IPS-15b (cell line): Measurements from ENCODE around the gene EGLN1.
A peak's percentile ranks its signal among the peaks of the same experiment; 100 is the strongest.
"Not testable (repeated sequence)": the region's sequence is repeated elsewhere in the genome, so short reads cannot be mapped to it uniquely, and the experiment has no call there.

Experiments used
- H3K27me3 ChIP-seq: one replicate; pipeline ENCODE4 v1.6.1; 2013; ENCODE audit warnings: low read length; ENCODE audit not compliant: control insufficient read depth, insufficient read depth
- H3K36me3 ChIP-seq: one replicate; pipeline ENCODE4 v1.6.1; 2013; ENCODE audit warnings: low read length; ENCODE audit not compliant: control insufficient read depth, insufficient read depth
- H3K4me1 ChIP-seq: one replicate; pipeline ENCODE4 v1.6.1; 2013; ENCODE audit warnings: mild to moderate bottlenecking, low read length; ENCODE audit not compliant: control insufficient read depth, insufficient read depth
- H3K4me3 ChIP-seq: one replicate; pipeline ENCODE4 v1.5.1; 2013; ENCODE audit warnings: low read depth, low read length
- H3K9ac ChIP-seq: one replicate; pipeline ENCODE4 v1.6.1; 2013; ENCODE audit warnings: low read depth, mild to moderate bottlenecking, low read length
- H3K9me3 ChIP-seq: one replicate; pipeline ENCODE4 v1.6.1; 2013; ENCODE audit warnings: mild to moderate bottlenecking, low read length; ENCODE audit not compliant: control insufficient read depth, insufficient read depth

EGLN1 gene

DNA sequence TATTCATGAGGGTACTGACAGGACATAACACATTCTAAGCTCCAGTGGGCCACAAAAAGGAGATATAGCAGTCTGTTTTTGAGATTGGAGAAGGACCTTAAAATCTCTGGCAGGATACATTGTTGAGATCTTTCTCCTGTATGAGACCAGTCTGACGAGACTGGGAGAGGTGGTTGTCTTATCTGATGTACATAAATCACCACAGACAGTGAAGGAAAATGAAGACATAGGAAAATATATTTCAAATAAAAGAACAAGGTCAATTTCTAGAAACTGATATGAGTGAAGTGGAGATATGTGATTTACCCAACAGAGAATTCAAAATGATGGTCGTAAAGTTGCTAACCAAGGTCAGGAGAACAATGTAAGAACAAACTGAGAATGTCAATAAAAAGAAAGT lies 21.3 kb upstream of the EGLN1 start:
- Histone ChIP-seq H3K36me3 (no peaks in the 10 kb centered on the region), H3K9me3 (no peaks in the 10 kb centered on the region), H3K27me3 (no peaks in the 10 kb centered on the region), H3K4me1 (no peaks in the 10 kb centered on the region), H3K9ac (no peak overlapping the region), H3K4me3 (no peak overlapping the region)

DNA sequence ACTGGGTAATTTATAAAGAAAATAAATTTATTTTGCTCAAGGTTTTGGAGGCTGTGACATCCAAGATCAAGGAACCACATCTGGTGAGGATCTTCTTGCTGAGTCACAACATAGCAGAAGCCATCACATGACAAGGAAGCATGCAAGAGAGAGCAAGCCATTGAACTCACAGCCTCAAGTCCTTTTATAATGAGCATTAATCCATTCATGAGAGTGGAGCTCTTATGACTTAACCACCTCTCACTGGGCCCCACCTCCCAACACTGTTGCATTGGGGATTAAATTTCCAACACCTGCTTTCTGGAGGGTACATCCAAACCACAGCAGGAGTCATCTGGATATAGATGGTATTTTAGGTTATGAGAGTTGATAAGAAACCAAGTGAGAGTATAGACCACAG lies 20.6 kb upstream of the EGLN1 start:
- Histone ChIP-seq H3K4me1 (no peaks in the 10 kb centered on the region), H3K36me3 (no peaks in the 10 kb centered on the region), H3K9ac (no peak overlapping the region)

DNA sequence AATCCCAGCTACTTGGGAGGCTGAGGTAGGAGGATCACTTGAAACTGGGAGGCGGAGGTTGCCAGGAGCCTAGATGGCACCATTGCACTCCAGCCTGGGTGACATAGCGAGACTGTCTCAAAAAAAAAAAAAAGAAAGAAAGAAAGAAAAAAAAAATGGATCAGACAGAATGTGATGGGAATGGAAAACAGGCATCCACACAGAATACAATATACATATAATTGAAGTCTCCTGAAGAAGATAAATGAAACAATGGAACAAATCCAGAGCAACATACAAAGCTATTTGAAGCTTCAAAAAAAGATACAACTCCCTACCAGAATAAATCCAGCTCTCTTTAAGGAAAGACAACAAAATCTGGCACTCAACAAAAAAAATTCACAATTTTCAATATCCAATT lies 10.9 kb upstream of the EGLN1 start:
- Histone ChIP-seq H3K27me3 (no peaks in the 10 kb centered on the region), H3K4me3 (no peak overlapping the region), H3K36me3 (no peaks in the 10 kb centered on the region), H3K4me1 (no peaks in the 10 kb centered on the region), H3K9me3 (no peaks in the 10 kb centered on the region), H3K9ac (no peak overlapping the region)

More for the DNA sequence above, 20.6 kb upstream of the EGLN1 start:
- no peaks in the 10 kb centered on the region for H3K27me3 ChIP-seq
- no peak overlapping the region for H3K4me3 ChIP-seq
- H3K9me3 ChIP-seq: no peaks in the 10 kb centered on the region

DNA sequence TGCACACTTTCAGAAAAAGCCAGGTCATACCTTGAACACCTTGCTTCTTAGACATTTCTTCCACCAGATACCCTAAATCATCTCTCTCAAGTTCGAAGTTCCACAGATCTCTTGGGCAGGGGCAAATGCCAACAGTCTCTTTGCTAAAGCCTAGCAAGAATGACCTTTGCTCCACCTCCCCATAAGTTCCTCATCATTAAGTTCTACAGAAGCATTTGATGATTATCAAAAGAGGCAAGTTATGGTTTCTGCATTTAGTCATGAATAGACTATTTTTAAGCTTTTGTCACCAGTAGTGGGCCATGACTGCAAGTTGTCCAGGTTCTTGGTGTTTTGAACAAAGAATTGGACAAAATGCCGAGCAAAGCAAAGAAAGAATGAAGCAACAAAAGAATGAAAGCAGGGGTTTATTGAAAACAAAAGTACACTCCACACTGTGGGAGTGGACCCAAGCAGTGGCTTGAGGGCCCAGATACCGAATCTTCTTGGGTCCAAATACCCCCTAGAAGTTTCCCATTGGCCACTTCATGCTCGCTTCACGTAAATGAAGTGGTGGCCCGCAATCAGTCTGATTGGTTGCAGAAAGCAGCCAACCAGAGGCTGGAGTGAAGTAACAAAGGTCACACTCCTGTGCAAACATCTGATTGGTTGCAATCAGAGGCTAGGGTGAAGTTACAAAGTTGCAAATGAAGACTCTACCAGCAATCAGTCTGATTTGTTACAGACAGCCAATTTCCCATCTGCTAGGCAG lies 9.8 kb upstream of the EGLN1 start:
- no peaks in the 10 kb centered on the region for H3K36me3 ChIP-seq
- no peak overlapping the region for H3K9ac ChIP-seq
- H3K4me3 ChIP-seq: no peak overlapping the region
- no peaks in the 10 kb centered on the region for H3K9me3 ChIP-seq
- H3K4me1 ChIP-seq: no peaks in the 10 kb centered on the region
- no peaks in the 10 kb centered on the region for H3K27me3 ChIP-seq

DNA sequence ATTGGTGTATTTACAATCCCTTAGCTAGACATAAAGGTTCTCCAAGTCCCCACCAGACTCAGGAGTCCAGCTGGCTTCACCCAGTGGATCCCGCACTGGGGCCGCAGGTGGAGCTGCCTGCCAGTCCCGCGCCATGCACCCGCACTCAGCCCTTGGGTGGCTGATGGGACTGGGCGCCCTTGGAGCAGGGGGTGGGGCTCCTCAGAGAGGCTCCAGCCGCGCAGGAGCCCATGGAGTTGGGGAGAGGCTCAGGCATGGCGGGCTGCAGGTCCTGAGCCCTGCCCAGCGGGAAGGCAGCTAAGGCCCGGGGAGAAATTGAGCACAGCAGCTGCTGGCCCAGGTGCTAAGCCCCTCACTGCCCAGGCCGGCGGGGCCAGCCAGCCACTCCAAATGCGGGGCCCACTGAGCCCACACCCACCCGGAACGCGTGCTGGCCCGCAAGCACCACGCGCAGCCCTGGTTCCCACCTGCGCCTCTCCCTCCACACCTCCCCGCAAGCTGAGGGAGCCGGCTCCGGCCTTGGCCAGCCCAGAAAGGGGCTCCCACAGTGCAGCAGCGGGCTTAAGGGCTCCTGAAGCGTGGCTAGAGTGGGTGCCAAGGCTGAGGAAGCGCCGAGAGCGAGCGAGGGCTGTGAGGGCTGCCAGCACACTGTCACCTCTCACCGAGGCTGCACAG lies 8.7 kb upstream of the EGLN1 start:
- H3K36me3 ChIP-seq, H3K9ac ChIP-seq, H3K4me3 ChIP-seq, H3K9me3 ChIP-seq, H3K4me1 ChIP-seq, H3K27me3 ChIP-seq: not testable (repeated sequence)

DNA sequence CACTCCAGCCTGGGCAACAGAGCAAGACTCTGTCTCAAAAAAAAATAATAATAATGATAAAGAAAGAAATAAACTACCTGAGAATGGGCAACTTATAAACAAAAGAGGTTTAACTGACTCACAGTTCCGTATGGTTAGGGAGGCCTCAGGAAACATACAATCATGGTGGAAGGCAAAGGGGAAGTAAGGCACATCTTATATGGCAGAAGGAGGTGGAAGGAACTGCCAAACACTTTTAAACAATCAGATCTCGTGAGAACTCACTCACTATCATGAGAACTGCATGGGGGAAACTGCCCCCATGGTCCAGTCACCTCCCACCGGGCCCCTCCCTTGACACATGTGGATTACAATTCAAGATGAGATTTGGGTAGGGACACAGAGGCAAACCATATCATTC lies 6.3 kb upstream of the EGLN1 start:
- H3K4me3 ChIP-seq: no peak overlapping the region
- no peaks in the 10 kb centered on the region for H3K36me3 ChIP-seq
- no peak overlapping the region for H3K9ac ChIP-seq
- H3K27me3 ChIP-seq: peaks cover 23% of the 10 kb centered on the region
- no peaks in the 10 kb centered on the region for H3K9me3 ChIP-seq
- no peaks in the 10 kb centered on the region for H3K4me1 ChIP-seq

DNA sequence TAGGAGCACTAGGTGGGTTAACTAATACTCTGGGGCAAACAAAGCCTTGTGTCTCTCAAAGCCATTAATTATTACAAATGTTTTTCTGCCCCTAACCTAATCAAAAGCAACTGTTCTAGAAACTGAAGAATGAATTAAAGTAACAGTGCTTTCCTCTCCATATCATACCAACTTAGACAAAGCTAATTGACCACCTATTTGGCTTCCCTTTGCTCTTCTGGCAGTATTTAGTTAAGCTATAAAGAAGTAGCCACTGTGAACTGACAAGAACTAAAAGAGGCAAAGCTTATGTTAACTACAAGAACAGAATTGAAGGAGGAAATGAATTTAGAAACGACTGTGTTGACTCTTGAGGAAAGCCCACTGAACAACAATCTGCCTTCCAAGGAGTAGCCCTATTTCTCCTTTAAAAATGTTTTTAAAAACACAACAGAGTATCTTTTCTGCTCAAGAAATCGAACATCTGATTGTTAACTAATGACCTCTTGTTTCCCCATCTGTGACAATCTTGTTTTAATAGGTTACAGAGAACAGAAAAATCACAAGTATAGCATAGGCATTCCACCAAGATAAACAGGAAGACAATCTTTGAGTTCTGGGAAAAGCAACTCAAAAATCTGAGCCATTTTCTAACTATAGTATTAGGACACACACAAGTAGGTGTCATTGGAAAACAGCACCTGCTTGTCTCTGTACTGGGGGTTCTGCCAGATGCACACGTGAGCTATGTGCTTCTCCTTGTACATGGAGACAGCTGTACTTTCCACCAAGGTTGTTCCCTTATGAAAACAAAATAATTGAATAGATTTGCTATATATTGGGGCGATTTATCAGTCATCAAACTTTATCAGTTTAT lies 3.1 kb upstream of the EGLN1 start:
- Histone ChIP-seq H3K9me3 (no peaks in the 10 kb centered on the region), H3K36me3 (no peaks in the 10 kb centered on the region), H3K9ac (no peak overlapping the region), H3K4me1 (peaks cover 2% of the 10 kb centered on the region), H3K27me3 (peaks cover 40% of the 10 kb centered on the region), H3K4me3 (no peak overlapping the region)

DNA sequence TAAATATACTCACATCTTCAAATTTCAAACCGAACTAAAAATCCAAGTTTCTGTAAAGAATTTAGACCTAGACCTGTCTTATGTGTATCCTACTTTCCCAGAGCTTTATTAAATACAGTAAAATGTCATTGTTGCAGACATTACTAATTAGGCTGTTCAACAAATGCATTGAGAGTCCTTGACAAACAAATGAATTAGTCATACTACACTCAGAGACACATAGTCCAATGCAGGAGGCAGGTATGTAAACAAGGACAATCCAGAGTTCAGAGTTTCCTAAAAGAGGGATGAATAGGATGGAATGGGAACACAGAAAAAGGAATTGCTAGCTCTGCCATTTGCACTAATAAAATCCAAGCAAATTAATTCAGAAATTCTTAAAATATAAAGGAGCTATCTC lies 1.6 kb upstream of the EGLN1 start:
- no peaks in the 10 kb centered on the region for H3K9me3 ChIP-seq
- peaks cover 55% of the 10 kb centered on the region for H3K27me3 ChIP-seq
- no peak overlapping the region for H3K4me3 ChIP-seq
- H3K4me1 ChIP-seq: peaks cover 2% of the 10 kb centered on the region
- H3K9ac ChIP-seq: no peak overlapping the region
- no peaks in the 10 kb centered on the region for H3K36me3 ChIP-seq

DNA sequence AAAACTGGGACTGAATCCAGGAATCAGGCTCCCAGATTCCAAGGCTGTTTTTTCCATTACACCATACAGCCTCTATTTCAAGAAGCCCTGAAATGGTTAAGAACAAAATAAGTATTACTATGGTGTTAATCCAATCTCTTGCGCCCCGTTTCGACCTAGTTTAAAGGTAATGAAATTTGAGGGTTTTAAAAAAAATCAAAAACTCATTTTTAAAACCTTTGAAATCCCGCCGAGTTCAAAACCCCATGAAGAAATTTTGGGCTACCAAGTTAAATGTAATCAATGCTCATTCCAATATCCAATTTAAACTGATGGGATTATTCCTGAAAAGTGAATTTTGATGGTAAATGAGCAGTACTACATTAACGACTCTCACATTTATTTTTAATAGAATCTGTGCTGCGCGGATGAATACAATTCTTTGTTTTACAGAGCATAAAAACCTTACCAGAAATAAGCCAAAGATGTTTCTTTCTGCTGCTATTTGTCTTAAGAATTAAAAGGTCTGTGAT lies 767 bp upstream of the EGLN1 start:
- Histone ChIP-seq H3K9me3 (no peaks in the 10 kb centered on the region), H3K36me3 (no peaks in the 10 kb centered on the region), H3K27me3 (peaks cover 61% of the 10 kb centered on the region), H3K4me1 (peaks cover 2% of the 10 kb centered on the region), H3K4me3 (peak overlapping the region; percentile 59), H3K9ac (no peak overlapping the region)

DNA sequence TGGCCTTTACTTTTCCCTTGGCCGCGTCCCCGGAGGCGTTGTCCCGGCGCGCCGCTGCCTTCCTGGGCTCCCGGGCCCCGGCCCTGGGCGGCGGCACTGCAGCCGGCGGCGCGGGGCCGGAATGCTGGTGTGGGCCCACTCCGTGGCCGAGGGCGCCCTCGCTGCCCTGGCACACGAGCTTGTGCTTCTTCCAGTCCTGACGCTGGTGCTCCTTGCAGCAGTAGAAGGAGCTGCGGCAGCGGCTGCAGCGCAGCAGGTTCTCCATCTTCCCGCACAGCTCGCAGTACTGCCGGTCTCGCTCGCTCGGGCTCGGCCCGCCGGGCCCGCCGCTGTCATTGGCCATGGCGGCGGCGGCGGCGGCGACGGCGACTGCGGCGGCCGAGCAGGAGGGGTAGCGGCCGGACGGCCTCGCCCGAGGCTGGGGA lies 529 bp downstream of the EGLN1 start:
- H3K9ac ChIP-seq: no peak overlapping the region
- H3K9me3 ChIP-seq: no peaks in the 10 kb centered on the region
- peaks cover 61% of the 10 kb centered on the region for H3K27me3 ChIP-seq
- H3K36me3 ChIP-seq: no peaks in the 10 kb centered on the region
- peak overlapping the region; percentile 61 for H3K4me3 ChIP-seq
- H3K4me1 ChIP-seq: peaks cover 2% of the 10 kb centered on the region

DNA sequence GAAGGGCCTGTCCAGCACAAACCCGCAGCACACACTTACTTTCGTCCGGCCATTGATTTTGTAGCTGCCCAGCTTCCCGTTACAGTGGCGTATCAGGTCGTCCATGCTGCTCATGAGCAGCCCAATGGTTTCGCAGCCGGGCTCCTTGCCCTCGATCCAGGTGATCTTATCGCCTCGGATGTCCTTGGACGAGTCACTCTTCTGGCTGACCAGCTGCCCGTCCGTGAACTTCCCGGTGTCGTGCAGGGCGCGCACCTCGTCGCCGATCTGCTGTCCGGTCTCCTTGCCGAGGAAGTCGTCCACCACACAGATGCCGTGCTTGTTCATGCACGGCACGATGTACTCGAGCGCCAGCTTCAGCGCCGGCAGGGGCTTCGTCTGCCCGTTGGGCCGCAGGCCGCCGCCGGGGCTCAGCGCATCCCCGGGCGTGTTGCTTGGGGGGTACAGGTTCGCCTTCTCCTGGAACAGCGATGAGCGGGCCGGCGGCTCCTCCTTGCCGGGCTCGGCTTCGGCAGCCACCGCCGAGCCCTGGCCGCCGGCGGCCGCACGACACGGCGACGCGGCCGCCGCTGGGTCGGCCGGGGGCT lies 1.0 kb downstream of the EGLN1 start:
- peaks cover 59% of the 10 kb centered on the region for H3K27me3 ChIP-seq
- no peak overlapping the region for H3K9ac ChIP-seq
- no peaks in the 10 kb centered on the region for H3K36me3 ChIP-seq
- peak overlapping the region; percentile 61 for H3K4me3 ChIP-seq
- no peaks in the 10 kb centered on the region for H3K9me3 ChIP-seq
- peaks cover 2% of the 10 kb centered on the region for H3K4me1 ChIP-seq
